Spleen (tissue), 11 donors: ENCODE measurements around the gene ITGB5. TPM values are rescaled to one million over a fixed set of nuclear protein-coding genes. Genes with fewer than 3 reads are reported as not detected.

ENCODE experiments used
- DNase-seq: peaks from one replicate; pipeline ENCODE4 v3.0.0-alpha.2; 2020
- H3K27ac ChIP-seq, 8 donors: fragments of 200-600 bp; sonication (generic) in 7 of 8; 1 replicate in 4 of 8; 2 replicates in 4 of 8; pipeline versions ENCODE4 v1.5.0 to v1.8.0; 2016 to 2021; ENCODE audit warnings: inconsistent platforms in 4 of 8, mild to moderate bottlenecking in 4 of 8, moderate library complexity in 1 of 8
- H3K27me3 ChIP-seq, 7 donors: fragments of 200-600 bp; sonication (generic) in 6 of 7; replicated peaks in 1 of 7; 1 replicate in 4 of 7; 2 replicates in 3 of 7; pipeline versions ENCODE4 v1.5.0 to v1.8.0; 2016 to 2021; ENCODE audit warnings: inconsistent platforms in 3 of 7, mild to moderate bottlenecking in 1 of 7
- H3K36me3 ChIP-seq, 6 donors: fragments of 200-600 bp; sonication (generic) in 5 of 6; 1 replicate in 4 of 6; 2 replicates in 2 of 6; pipeline versions ENCODE4 v1.5.0 to v1.8.0; 2016 to 2021; ENCODE audit warnings: inconsistent platforms in 2 of 6
- H3K4me1 ChIP-seq, 6 donors: fragments of 200-600 bp; sonication (generic) in 5 of 6; 1 replicate in 3 of 6; 2 replicates in 3 of 6; pipeline versions ENCODE4 v1.5.0 to v1.8.0; 2016 to 2021; ENCODE audit warnings: inconsistent platforms in 3 of 6
- H3K4me3 ChIP-seq, 8 donors: fragments of 200-600 bp; sonication (generic) in 7 of 8; 1 replicate in 4 of 8; 2 replicates in 4 of 8; pipeline versions ENCODE4 v1.5.0 to v1.8.0; 2016 to 2021; ENCODE audit warnings: inconsistent platforms in 4 of 8, mild to moderate bottlenecking in 4 of 8, moderate library complexity in 2 of 8
- H3K9me3 ChIP-seq, 8 donors: fragments of 200-600 bp; sonication (generic) in 7 of 8; 1 replicate in 4 of 8; 2 replicates in 4 of 8; pipeline versions ENCODE4 v1.5.0 to v1.8.0; 2016 to 2021; ENCODE audit warnings: inconsistent platforms in 4 of 8
- CTCF ChIP-seq, 11 experiments: fragments of 200-600 bp in 7 of 11; fragments of 450-650 bp in 4 of 11; sonication (generic) in 4 of 11; IDR thresholded peaks in 8 of 11; conservative IDR thresholded peaks in 3 of 11; 1 replicate in 7 of 11; 2 replicates in 4 of 11; pipeline versions ENCODE4 v1.4.0 to v1.8.0; 2016 to 2021; ENCODE audit warnings: antibody characterized with exemption in 11 of 11, inconsistent platforms in 4 of 11, mild to moderate bottlenecking in 1 of 11
- POLR2A ChIP-seq, 3 donors: fragments of 450-650 bp; IDR thresholded peaks; one replicate each; pipeline ENCODE4 v1.5.1; 2017; ENCODE audit warnings: antibody characterized with exemption in 3 of 3, mild to moderate bottlenecking in 1 of 3
- POLR2AphosphoS5 ChIP-seq, 3 donors: sonication (generic); formaldehyde crosslinking; IDR thresholded peaks; one replicate each; pipeline ENCODE4 v1.5.1; 2017; ENCODE audit warnings: antibody characterized with exemption in 3 of 3
- WGBS, 5 donors: extraction: QIAGEN DNeasy Blood & Tissue Kit in 3 of 5; methylation state at CpG; one replicate each; pipeline versions ENCODE4 v1.1.5 to v1.1.7; 2013 to 2018; 5-methylcytosine and 5-hydroxymethylcytosine counted together
- intact Hi-C: fragments of 100-400 bp; cut with DNase I; formaldehyde crosslinking; loops from one replicate; pipeline ENCODE4 v1.15.0; 2023; ENCODE audit warnings: low total_unique reads
- polyA plus RNA-seq, 3 donors: library from polyadenylated mRNA; stranded (reverse); fragments of 200-250 nt; gene quantifications; one replicate each; pipeline ENCODE4 v1.2.1, GENCODE V29; 2013
- total RNA-seq, 7 donors: library from RNA; depleted of rRNA in 3 of 7; stranded (reverse); fragments of >200 nt in 3 of 7; fragmentation: NEBNext Ultra II Directional in 4 of 7; extraction: Animal tissue kit (Norgen Biotek cat#: 25700) in 4 of 7; gene quantifications; one replicate each; pipeline versions ENCODE4 v1.1.0 to v1.2.1, GENCODE V29; 2016 to 2021
- donor health status: healthy with polysubstance abuse.
- donor health status: DM: no; HTN: no; CAD: no; lungs with moderate emphysema.
- donor health status: DM: no; HTN: no; CAD: no.
- donor health status: Bipolar disorder and iron deficiency.
- donor health status: healthy.
- donor health status: DM: no; HTN: no; CAD: no.
- donor health status: DM: yes; HTN: yes; CAD: no.

The ITGB5 gene
- total and polyA plus RNA-seq, 10 donors: 7.4 to 227 (median 108) TPM

DNA sequence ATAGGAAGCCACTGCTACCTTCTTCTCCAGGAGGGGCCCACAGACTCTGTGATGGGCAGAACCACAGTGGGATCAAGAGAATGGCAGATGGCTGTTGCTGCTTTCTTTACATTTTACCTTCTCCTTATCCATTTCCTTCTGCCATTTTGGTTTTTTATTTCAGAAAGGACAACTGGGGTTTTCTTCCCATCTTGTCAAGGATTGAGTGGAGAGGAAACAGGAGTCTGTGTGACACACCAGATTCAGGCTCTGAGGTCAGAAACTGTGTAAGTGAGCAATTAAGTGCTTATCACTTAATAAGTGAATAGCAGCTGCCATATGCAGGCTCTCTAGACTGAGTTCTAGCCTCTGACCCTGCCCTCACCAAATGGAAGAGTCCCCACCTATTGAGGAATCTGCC, 47.3 kb downstream of the ITGB5 start:
- peaks cover 0 to 7% (median 0%) of the 10 kb centered on the region in 7 donors for H3K27me3 ChIP-seq
- peaks cover 13 to 39% (median 31%) of the 10 kb centered on the region in 6 donors for H3K4me1 ChIP-seq
- no peaks in the 10 kb centered on the region for H3K9me3 ChIP-seq
- H3K27ac ChIP-seq: no peak overlapping the region
- intact Hi-C loops: no loop called here
- no peak overlapping the region for H3K4me3 ChIP-seq
- no peak for DNase-seq
- peaks cover 0 to 22% (median 0%) of the 10 kb centered on the region in 6 donors for H3K36me3 ChIP-seq
- no peak for TF ChIP-seq POLR2A (IDR thresholded peaks at IDR 0.05)
- no peak for TF ChIP-seq POLR2AphosphoS5 (IDR thresholded peaks at IDR 0.05)
- no peak for TF ChIP-seq CTCF (IDR thresholded peaks at IDR 0.05 in 8 of 11, conservative IDR thresholded peaks at IDR 0.05 in 3 of 11)

DNA sequence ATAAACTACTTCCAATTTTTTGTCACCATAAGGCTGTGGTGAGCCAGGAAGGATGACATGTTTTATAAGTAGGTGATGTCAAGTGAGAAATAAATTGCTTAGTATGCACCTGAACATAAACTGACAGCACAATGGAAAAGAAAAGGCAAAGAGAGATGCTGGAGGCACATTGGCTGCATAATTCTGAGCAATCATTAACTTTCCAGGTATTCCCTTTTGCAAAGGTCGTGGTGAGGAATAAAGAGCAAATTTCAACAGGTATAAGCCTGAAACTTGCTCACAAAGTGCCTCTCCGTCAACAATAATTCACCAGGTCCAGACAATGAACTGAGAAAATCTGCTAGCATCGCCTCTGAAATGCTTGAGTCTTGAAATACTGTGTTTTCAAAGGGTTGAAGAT, 48.2 kb downstream of the ITGB5 start:
- Histone ChIP-seq H3K27ac (peak overlapping the region in 1 of 8 donors; percentile 81), H3K36me3 (peaks cover 0 to 22% (median 0%) of the 10 kb centered on the region in 6 donors), H3K27me3 (peaks cover 0 to 11% (median 0%) of the 10 kb centered on the region in 7 donors), H3K4me1 (peaks cover 13 to 36% (median 30%) of the 10 kb centered on the region in 6 donors), H3K9me3 (no peaks in the 10 kb centered on the region), H3K4me3 (no peak overlapping the region)
- 82 to 90% (median 88%) methylated on average over 3 of the region's 3 CpGs for WGBS, 5 donors
- no peak for DNase-seq
- intact Hi-C loops: no loop called here
- TF ChIP-seq CTCF (IDR thresholded peaks at IDR 0.05 in 8 of 11, conservative IDR thresholded peaks at IDR 0.05 in 3 of 11) (no peak), POLR2A (IDR thresholded peaks at IDR 0.05) (no peak), POLR2AphosphoS5 (IDR thresholded peaks at IDR 0.05) (no peak)

- Histone ChIP-seq H3K27me3 (peaks cover 0 to 11% (median 0%) of the 10 kb centered on the region in 7 donors), H3K9me3 (no peaks in the 10 kb centered on the region), H3K36me3 (peaks cover 0 to 22% (median 0%) of the 10 kb centered on the region in 6 donors), H3K4me3 (no peak overlapping the region), H3K4me1 (peaks cover 13 to 39% (median 30%) of the 10 kb centered on the region in 6 donors), H3K27ac (peak overlapping the region; percentile 28 to 81 (median 73))
- TF ChIP-seq CTCF (IDR thresholded peaks at IDR 0.05 in 8 of 11, conservative IDR thresholded peaks at IDR 0.05 in 3 of 11) (no peak), POLR2A (IDR thresholded peaks at IDR 0.05) (no peak), POLR2AphosphoS5 (IDR thresholded peaks at IDR 0.05) (peak; percentile 17 to 83 (median 76))
- peak; percentile 82 for DNase-seq
- 39 to 57% (median 49%) methylated on average over 6 of the region's 6 CpGs for WGBS, 5 donors
- intact Hi-C loops: no loop called here
Observed at GRCh38 chr3:124837730-124838186, 49.4 kb downstream of the ITGB5 start.

DNA sequence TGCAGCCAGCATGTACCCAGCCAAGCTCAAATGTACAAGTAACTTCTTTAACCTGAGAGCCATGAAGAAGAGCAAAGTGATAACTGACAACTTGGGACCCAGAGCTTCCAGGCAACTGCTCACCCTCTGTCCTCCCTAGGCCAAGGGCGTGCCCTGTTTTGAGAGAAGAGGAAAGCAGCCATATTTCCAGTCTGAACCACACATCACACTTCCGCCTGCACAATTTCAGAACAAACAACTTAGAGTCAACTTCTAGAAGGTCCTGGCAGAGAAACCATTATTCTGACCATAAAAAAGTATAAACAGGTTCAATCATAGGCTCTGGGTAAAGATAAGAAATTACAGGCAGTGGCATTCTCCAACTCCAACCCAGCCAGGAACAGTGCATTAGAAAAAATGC, 50.1 kb downstream of the ITGB5 start:
- Histone ChIP-seq H3K4me1 (peaks cover 13 to 39% (median 30%) of the 10 kb centered on the region in 6 donors), H3K4me3 (no peak overlapping the region)
- TF ChIP-seq POLR2A (IDR thresholded peaks at IDR 0.05): no peak
- peak in 1 of 3 donors; percentile 59 for TF ChIP-seq POLR2AphosphoS5 (IDR thresholded peaks at IDR 0.05)
- TF ChIP-seq CTCF (IDR thresholded peaks at IDR 0.05 in 8 of 11, conservative IDR thresholded peaks at IDR 0.05 in 3 of 11): no peak

More for the DNA sequence above, 50.1 kb downstream of the ITGB5 start:
- H3K36me3 ChIP-seq: peaks cover 0 to 22% (median 0%) of the 10 kb centered on the region in 6 donors
- peak overlapping the region; percentile 28 to 81 (median 73) for H3K27ac ChIP-seq
- DNase-seq: no peak
- intact Hi-C loops: no loop called here
- peaks cover 0 to 11% (median 0%) of the 10 kb centered on the region in 7 donors for H3K27me3 ChIP-seq
- 55 to 77% (median 66%) methylated on average over 2 of the region's 2 CpGs for WGBS, 5 donors
- no peaks in the 10 kb centered on the region for H3K9me3 ChIP-seq
